Measurements from ENCODE around the gene FRK.
"Not testable (repeated sequence)": the region's sequence is repeated elsewhere in the genome, so short reads cannot be mapped to it uniquely, and the experiment has no call there.

The FRK gene

DNA sequence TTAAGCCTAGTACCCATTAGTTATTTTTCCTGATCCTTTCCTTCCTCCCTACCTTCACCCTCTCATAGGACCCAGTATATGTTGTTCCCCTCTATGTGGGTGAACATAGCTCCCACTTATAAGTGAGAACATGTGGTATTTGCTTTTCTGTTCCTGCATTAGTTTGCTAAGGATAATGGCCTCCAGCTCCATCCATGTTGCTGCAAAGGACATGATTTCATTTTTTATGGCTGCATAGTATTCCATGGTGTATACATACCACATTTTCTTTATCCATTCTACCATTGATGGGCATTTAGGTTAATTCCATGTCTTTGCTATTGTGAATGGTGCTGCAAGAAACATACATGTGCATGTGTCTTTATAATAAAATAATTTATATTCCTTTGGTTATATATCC is 115.9 kb downstream of the FRK start:
- DNase-seq (ENCODE audit: low read depth) = not testable (repeated sequence)

DNA sequence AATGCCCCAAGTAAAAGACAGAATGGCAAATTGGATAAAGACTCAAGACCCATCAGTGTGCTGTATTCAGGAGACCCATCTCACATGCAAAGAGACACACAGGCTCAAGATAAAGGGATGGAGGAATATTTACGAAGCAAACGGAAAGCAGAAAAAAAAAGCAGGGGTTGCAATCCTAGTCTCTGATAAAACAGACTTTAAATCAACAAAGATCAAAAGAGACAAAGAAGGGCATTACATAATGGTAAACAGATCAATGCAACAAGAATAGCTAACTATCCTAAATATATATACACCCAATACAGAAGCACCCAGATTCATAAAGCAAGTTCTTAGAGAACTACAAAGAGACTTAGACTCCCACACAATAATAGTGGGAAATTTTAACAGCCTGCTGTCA is 123.2 kb downstream of the FRK start:
- DNase-seq (ENCODE audit: low read depth) = not testable (repeated sequence)

DNA sequence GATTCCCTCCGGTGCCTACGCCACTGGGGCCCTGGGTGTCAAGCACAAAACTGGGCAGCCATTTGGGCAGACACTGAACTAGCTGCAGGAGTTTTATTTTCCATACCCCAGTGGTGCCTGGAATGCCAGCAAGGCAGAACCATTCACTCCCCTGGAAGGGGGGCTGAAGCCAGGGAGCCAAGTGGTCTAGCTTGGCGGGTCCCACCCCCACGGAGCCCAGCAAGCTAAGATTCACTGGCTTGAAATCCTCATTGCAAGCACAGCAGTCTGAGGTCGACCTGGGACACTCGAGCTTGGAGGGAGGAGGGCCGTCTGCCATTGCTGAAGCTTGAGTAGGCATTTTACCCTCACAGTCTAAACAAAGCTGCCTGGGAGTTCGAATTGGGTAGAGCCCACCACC is 125.3 kb downstream of the FRK start:
- no peak for DNase-seq (ENCODE audit: low read depth)

DNA sequence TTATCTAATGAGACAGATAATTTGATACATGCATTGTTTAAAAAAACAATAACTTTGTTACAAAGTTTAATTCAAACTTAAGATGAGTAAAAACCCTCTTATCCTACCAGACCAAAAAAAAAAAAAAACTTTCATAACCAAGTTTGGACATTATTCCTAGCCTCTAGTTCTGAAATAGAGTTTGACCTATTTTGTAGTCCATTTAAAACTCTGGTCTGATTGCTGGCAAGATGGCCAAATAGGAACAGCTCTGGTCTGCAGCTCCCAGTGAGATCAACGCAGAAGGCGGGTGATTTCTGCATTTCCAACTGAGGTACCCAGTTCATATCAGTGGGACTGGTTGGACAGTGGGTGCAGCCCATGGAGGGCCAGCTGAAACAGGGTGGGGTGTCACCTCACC is 125.9 kb downstream of the FRK start:
- DNase-seq (ENCODE audit: low read depth) = no peak

DNA sequence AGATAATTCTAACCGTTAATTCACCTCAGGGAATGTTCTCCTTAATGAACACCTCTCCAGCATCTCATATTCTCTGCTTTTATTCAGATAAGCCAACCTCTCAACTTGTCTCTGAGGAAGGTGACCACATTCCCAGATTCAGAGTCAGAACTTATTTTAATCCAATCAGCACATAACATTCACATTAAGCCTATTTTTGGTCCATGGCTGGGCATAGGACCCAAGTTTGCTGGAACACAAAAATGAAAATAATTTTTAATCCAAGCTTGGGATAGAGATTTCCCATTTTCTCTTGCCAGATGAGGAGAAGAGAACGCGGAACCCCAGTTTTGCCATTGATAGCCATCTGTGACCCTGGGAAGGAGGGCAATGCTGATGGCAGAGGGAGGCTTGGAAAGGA is 126.5 kb downstream of the FRK start:
- DNase-seq (ENCODE audit: low read depth) = no peak

DNA sequence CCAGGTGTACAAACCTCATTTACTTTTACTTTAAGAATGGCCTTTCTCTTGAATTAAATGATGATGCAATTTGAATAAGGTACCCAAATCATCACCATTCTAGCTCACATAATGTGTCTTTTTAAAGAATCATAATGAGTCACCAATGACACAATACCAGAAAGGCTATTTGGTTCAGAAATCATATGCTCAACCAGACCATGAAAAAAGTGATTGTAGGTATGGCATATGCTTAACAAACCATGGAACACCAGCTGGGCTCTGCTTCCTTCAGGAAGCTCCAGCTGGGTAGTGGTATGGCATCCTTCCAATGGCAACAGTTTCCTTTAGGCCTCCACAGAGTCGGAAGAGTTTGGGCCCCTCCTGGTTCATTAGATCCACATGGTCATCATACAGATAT is 128.2 kb downstream of the FRK start:
- DNase-seq (ENCODE audit: low read depth) = no peak

DNA sequence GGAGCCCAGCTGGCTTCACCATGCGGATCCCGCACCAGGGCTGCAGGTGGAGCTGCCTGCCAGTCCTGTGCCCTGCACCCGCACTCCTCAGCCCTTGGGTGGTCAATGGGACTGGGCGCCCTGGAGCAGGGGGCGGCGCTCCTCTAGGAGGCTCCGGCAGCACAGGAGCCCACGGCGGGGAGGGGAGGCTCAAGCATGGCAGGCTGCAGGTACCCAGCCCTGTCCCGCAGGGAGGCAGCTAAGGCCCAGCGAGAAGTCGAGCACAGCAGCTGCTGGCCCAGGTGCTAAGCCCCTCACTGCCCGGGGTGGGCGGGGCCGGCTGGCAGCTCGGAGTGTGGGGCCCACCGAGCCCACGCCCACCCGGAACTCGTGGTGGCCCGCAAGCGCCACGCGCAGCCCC is 132.7 kb downstream of the FRK start:
- not testable (repeated sequence) for DNase-seq (ENCODE audit: low read depth)

DNA sequence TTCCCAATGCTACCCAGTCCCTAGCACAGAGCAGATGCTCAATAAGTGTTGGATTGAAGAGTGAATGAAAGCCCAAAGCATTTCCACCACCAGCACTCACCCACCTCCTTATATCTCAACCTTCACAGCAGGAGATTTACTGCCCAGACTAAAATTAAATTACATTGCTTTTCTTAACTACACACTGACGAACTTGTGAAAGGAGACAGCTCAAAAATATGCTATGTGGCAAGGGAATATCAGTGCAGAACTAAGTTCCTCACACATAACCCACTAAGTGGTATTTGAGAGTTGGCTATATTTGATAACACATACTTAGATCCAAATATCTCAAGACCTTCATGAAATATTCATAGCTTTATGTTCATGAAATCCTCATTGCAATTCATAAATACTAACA is 137.7 kb downstream of the FRK start:
- DNase-seq (ENCODE audit: low read depth) = no peak

DNA sequence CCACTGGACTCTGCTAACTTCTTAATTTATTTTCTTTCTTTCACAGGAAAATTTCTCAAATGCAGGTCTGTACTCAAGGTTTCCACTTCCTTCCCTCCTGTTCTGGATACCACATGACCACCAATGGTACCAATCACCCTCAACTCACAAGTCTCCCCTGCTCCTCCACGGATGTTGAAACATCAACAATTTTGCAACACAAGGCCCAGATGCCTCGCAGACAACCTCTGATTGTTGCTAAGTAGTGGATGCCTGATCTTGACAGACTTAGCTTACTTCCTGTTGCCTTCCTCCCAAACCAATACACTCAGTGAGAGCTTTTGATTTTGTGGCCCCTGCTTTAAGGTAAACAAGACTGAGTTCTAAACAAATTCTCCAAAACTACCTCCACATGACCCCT is 146.6 kb downstream of the FRK start:
- no peak for DNase-seq (ENCODE audit: low read depth)

DNA sequence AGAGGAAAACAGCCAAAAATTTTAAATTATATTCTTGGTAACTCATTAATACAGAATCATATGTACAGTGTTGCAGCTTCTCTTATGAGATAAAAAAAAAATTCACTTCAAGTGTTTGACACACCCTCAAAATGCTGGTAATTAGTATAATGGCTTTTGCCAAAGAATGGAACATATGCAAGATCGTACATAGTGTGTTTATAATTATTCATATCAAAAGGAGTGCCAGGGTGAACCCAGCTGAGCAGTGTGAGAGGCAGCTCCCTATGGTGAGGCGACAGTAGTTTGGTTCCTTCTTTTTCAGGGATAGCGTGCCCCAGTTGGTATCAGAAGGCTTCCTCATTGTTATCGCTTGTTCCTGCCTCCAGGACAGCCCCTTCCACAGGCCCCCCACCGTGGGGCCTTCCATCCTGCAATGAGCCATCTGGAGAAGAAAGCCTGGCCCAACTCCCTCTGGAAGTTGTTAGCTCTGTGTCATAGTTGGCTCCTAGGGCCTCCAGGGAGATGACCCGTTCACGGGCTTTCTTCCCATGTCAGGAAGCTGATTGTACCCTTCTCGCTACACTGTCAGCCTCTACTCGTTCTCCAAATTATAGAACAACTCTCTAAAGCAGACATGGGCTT is 150.7 kb downstream of the FRK start:
- DNase-seq (ENCODE audit: low read depth) = no peak

DNA sequence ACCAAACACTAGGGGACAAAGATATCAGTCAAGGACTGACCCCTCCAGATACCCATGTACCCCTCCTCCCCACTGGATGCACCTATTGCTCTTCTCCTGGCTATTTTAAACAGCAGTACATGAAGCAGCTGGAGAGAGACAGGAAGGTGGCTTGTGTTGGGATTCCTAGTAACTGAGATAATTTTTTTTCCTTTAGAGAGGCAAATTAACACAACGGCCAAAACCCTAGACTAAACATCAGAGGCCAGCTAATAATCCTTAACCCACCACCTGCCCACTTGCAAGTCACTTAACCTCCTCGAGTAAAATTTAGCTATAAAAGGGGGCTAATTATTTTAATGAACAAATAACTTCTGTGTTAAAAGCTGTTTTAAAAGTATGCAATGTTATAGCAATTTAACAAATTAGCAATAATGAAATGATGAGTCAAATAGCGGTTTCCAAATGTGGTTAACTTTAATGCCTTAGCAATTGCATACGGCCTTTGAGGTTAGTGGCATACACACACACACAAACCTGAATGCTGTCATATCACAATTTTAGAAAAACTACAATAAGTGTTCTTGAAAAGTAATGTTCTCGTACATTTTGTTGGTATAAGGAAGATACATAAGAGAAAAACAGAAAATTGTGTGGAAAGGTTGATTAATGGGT is 151.7 kb downstream of the FRK start:
- no peak for DNase-seq (ENCODE audit: low read depth)

DNA sequence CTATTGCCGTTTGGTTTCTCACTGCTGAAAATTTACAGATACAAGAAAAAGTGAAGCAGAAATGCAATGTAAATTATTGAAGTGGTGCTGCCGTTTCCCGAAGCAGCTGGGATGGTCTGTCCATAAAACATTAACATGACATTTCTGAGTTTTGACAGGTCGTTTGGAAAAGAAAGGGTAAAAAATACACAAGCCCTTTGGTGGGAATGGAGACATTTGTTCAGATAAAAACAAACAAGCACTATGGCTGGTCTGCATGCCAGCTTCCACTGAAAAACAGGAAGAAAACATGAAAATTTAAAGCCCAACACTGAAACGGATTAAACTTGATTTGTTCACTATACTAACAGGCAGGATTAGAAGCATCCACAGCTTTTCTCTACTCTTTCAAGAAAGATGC is 155.2 kb downstream of the FRK start:
- no peak for DNase-seq (ENCODE audit: low read depth)

DNA sequence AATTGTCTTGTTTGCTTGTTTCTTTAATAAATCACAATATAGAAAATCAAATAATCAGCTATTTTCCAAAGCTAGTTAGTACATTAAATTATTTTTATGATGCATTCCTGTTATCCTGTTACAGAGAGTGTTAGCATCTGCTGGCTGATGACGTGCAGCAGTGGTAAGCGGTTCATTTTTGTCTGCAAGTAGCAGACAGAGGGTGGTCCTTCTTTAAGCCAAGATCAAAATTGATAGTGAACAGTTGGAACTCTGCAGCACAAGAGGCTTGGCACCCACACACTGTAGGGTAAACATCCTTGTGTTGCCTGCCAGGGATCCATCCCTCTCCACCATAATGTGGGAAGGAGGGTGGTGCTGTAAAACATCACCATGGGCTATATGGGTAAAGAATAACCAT is 158.3 kb downstream of the FRK start:
- DNase-seq (ENCODE audit: low read depth) = no peak

DNA sequence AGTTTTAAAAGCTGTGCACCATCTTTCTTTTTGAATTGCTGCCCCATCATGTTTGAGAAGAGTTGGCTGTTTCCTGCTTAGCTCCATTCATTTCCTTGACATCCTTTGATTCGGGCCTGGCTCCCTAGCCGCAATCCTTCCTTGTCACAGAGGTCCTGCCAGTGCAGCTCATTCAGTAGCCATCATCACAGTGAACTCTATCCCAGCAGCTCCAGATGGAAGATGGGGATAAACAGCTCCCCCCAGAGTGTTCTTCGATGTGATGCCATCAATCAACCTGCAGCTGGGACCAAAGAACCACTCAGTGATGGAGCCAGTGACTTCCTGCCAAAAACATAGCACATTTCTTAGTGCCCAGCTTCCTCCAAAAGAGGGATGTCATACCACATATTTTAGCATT is 158.8 kb downstream of the FRK start:
- DNase-seq (ENCODE audit: low read depth) = no peak

DNA sequence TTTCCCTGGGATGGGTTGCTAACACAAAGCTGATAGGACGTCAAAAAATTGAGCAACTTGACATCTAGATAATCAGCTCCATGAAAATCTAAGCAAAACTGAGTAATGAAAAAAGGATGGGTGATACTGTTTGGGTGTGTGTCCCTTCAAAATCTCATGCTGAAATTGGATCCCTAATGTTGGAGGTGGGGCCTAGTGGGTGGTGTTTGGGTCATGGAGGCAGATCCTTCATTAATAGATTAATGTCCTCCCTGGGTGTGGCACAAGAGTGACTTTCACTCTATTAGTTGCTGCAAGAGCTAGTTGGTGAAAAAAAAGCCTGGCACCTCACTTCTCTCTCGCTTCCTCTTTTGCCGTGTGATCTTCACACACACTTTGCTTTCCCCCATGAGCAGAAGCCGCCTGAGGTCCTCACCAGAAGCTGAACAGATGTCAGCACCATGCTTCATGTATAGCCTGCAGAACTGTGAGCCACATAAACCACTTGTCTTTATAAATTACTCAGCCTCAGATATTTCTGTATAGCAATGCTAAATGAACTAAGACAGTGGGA is 160.9 kb downstream of the FRK start:
- no peak for DNase-seq (ENCODE audit: low read depth)

DNA sequence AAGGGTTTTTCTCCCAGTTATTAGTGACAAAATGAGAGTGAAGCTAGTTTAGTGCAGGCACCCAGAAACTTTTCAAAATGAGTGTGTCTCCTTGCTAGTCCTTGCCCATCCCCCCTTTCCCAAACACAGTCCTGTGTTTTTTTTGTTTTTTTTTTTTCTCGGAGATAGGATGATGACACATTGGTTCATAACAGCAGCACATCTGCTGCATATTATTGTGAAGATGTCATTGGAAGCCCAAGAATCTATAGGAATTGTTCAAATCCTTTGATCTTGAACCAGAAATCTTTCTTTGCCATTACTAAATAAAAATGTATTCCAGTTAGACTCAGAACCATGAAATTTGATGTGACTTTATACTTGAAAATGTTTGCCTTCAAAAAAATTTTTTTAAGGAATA is 162.4 kb downstream of the FRK start:
- no peak for DNase-seq (ENCODE audit: low read depth)

DNA sequence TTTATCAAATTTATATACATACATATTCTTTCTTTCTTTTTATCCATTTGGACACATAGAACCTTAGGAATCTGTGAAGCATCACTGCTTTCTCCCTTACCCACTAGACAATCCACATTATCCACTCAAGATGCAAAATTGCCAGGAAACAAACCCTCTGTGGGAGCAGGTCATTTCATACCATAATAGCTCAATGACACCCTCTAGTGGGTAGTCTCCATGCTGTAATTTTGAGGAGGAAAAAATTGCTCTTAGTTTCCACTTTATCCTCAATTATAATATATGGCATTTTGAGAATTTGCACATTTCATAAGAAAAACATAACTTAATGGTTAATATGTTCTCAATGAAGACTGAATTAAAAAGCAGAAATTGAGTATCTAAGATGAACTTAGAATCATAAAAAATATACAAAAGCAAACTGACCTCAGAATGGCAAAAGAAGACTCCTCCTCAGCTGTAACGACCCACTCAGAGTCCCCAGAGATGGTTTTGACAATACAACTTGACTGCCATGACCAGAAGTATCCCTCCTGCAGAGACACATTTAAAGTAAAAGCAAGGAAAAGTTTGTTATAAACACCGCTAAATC is 164.1 kb downstream of the FRK start:
- DNase-seq (ENCODE audit: low read depth) = no peak

DNA sequence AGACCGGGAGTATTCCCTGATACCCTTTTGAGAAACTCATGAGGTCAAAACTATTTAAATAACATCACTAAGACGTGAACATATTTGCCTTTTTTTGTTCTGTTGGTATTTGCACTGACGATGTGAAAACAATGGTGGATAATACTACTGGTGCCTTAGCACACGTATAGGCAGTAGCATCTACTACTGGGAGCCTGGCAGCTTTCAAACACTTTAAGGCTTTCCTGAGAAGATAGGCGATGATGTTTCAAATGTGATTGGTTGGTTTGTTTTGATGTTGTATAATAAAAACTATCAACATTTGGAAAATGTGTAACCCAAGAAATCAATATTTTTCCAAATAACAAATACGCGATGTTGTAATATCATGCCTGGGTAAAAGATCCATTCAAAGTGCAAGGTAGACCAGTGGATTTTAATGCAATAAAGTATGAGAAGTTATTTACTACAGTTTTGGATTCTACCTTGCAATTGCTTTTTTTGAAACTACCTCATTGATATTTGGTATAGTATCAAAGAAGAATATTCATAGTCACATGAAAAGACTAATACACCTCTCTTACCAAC is 166.2 kb downstream of the FRK start:
- no peak for DNase-seq (ENCODE audit: low read depth)

DNA sequence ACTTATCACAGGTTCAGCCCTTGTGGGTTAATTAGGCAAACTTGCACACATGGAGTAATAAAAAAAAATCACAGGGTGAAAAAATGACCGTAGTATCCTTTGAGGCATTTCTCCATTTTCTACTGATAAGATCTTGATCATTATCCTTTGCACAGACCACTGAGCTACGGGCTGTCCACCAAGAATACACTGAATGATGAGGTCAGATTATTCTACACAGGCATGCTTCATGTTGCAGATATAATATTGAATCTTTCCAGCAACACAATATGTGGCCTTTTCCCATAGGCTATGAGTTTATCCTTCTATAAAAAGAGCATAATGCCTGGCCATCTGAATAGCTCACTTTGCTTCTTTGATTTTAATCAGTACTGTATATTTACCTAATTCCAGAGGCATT is 168.9 kb downstream of the FRK start:
- no peak for DNase-seq (ENCODE audit: low read depth)

DNA sequence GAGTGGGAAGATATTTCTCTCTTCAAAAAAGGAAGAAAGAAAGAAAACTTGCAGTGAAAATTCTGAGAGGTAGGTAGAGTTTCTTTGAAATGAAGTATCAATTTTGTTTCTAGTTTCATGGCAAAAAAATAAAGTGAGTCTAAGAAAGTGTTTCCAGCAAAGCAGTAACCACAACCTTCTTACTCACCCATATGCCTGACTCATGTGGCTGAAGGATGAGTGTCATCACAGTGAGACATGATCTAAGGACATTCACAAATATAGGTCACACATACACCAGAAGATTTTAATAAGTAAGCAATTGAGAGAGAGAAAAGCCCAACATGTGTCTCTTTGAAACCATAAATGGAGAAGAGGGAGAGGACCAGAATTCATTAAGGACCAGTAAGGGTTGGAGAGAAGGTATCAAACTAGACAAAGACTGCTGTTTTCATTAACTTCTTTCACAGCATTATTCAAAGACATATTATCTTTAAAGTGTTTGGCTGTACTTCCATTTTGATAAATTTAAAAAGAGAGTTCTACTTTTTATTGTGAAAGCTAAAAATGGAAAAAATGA is 169.5 kb downstream of the FRK start:
- no peak for DNase-seq (ENCODE audit: low read depth)

DNA sequence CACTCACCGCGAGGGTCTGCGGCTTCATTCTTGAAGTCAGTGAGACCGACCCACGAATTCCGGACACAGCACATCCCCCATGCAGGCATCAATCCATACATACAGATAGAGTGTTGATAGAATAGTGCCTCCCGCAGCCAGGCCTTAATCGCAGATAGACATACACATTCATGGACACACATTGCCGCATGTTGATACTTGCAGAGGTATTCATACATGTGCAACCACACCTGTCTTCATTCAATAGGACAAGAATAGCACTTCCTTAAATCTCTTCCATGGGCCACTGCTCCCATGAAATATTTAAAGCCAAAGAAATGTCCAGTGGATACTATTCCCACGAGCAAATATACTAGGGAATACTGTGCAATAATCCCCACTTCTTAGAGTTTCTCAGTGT is 170.5 kb downstream of the FRK start:
- no peak for DNase-seq (ENCODE audit: low read depth)

DNA sequence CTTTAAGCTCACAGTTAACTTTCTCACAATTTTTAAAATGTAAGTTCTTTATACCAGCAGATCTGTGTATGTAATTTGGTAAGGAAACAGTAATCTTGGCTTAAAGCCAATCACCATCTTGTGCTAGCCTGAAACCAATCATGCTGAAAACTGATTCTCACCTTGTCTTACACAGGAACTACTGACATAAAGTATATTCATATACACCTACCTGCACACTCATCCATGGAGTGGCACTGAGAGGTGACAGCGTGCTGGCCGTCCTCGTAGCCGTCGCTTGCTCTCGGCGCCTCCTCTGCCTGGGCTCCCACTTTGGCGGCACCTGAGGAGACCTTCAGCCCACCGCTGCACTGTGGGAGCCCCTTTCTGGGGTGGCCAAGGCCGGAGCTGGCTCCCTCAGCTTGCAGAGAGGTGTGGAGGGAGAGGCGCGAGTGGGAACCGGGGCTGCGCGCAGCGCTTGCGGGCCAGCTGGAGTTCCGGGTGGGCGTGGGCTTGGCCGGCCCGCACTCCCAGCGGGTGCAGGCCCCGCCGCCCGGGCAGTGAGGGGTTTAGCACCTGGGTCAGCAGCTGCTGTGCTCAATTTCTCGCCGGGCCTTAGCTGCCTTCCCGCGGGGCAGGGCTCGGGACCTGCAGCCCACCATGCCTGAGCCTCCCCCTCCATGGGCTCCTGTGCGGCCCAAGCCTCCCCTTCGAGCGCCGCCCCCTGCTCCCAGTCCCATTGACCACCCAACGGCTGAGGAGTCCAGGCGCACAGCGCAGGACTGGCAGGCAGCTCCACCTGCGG is 171.8 kb downstream of the FRK start:
- DNase-seq (ENCODE audit: low read depth) = not testable (repeated sequence)

Measured in stimulated activated CD8-positive, alpha-beta memory T cell treated with anti-CD3 and anti-CD28 coated beads, Interleukin-15, amount 100 ng/mL, for 24 hours (primary cell).